GM19324 (cell line): ENCODE data around the gene TERB2.
A peak's percentile ranks its signal among the peaks of the same experiment; 100 is the strongest.
"Not testable (repeated sequence)": the region's sequence is repeated elsewhere in the genome, so short reads cannot be mapped to it uniquely, and the experiment has no call there.

Experiments used
- ATAC-seq: cut with Tn5 transposase; IDR thresholded peaks from one replicate; pipeline ENCODE4 v1.9.1; 2021; ENCODE audit warnings: mild to moderate bottlenecking, moderate library complexity; ENCODE audit not compliant: unreplicated experiment, low FRiP score

TERB2 gene

DNA sequence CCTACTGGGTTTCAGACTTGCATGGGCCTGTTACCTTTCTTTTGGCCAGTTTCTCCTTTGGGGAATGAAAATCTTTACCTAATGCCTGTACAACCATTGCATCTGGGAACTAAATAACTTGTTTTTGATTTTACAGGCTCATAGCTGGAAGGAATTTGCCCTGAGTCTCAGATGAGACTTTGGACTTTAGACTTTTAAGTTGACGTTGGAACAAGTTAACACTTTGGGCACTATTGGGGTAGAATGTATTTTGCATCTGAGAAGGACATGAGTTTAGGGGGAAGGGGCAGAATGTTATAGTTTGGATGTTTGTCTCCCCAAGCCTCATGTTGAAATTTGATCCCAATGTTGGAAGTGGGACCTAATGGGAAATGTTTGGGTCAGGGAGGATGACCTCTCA lies 44.7 kb downstream of the TERB2 start:
- not testable (repeated sequence) for ATAC-seq

DNA sequence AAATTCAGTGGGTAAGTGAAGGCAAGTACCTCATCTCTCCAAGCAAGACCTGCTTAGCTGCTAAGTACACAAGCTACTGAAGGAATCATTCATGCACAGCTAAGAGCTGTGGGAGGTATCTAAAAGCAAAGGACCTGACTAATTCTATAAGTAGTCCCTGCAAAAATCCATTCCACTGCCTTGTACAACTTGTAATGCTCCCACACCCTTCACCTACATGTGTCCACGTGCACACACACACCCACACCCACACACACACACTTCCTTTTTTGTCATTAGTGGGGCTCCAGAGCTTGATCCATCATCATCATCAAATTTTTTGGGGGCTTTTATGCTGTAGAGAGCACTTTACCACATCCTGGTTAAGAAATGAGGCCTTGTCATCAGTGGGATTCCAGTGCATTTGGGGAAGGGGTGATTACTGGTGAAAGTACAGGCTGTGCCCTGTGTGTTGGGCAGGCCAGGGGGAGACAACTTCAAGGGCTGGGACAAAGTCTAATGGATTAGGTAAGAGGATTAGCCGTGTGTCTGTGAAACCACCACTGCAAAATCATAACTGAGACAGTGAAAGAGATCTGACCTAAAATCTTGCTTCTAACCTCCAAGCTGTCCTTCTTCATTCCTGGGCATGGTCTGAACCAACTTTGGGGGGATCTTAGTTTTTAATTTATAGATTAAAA lies 47.4 kb downstream of the TERB2 start:
- ATAC-seq, result not testable (repeated sequence)

DNA sequence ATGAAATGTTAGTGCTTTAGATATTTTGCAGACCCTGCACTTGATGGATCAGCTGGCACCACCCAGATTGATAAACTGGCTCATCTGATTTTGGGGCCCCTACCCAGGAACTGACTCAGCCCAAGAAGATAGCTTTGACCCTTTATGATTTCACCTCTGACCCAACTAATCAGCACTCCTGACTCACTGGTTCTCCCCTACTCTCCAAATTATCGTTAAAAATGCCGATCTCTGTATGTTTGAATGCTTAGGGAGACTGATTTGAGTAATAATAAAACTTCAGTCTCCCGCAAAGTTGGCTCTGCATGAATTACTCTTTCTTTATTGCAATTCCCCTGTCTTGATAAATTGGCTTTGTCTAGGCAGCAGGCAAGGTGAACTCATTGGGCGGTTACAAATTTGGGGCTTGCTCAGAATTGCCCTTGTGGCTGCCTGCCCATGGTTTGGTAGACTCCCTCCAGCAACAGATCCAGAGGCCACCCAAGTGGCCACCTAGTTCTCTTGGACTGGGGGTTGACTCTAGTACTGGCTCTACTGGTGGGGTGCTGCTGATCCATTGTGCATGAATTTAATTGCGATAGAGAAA lies 48.2 kb downstream of the TERB2 start:
- ATAC-seq, result not testable (repeated sequence)

DNA sequence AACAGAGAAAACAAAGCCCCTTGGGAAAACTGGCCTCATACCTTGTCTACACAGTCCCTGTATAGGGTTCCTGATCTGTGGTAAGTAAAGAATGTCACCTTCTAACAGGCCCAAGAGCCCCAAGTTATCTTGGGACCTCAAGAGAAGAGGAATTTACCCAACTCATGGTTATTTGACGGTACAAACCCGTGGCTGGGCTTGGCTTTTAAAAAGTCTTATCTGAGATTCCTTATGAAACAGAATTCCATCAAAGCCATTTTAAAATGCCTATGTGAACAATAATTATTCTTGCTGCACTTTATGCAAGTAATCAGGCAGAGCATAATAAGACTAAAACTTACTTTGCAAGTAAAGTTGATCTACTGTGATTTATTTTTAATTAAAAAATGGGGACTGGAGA lies 52.6 kb downstream of the TERB2 start:
- no peak for ATAC-seq

DNA sequence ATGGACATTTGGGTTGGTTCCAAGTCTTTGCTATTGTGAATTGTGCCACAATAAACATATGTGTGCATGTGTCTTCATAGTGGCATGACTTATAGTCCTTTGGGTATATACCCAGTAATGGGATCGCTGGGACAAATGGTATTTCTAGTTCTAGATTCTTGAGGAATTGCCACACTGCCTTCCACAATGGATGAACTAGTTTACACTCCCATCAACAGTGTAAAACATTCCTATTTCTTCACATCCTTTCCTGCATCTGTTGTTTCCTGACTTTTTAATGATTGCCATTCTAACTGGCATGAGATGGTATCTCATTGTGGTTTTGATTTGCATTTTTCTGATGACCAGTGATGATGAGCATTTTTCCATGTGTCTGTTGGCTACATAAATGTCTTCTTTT lies 58.6 kb downstream of the TERB2 start:
- not testable (repeated sequence) for ATAC-seq

DNA sequence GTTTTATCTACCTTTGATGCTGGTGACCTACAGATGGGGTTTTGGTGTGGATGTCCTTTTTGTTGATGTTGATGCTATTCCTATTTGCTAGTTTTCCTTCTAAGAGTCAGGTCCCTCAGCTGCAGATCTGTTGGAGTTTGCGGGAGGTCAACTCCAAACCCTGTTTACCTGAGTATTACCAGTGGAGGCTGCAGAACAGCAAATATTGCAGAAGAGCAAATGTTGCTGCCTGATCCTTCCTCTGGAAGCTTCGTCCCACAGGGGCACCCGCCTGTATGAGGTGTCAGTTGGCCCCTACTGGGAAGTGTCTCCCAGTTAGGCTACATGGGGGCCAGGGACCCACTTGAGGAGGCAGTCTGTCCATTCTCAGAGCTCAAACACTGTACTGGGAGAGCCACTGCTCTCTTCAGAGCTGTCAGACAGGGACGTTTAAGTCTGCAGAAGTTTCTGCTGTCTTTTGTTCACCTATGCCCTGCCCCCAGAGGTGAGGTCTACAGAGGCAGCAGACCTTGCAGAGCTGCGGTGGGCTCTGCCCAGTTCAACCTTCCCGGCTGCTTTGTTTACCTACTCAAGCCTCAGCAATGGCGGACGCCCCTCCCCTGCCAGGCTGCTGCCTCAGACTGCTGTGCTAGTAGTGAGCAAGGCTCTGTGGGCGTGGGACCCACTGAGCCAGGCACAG lies 63.9 kb downstream of the TERB2 start:
- not testable (repeated sequence) for ATAC-seq

DNA sequence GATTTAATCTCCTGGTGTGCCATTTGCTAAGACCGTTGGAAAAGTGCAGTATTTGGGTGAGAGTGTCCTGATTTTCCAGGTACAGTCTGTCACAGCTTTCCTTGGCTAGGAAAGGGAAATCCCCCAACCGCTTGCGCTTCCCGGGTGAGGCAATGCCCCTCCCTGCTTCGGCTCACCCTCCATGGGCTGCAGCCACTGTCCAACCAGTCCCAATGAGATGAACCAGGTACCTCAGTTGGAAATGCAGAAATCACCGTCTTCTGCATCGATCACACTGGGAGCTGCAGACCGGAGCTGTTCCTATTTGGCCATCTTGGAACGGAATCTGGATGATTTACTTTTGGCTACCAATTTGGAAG lies 64.4 kb downstream of the TERB2 start:
- not testable (repeated sequence) for ATAC-seq

GRCh38 chr15:45021348-45021747 lies 64.9 kb downstream of the TERB2 start:
- ATAC-seq, result no peak

DNA sequence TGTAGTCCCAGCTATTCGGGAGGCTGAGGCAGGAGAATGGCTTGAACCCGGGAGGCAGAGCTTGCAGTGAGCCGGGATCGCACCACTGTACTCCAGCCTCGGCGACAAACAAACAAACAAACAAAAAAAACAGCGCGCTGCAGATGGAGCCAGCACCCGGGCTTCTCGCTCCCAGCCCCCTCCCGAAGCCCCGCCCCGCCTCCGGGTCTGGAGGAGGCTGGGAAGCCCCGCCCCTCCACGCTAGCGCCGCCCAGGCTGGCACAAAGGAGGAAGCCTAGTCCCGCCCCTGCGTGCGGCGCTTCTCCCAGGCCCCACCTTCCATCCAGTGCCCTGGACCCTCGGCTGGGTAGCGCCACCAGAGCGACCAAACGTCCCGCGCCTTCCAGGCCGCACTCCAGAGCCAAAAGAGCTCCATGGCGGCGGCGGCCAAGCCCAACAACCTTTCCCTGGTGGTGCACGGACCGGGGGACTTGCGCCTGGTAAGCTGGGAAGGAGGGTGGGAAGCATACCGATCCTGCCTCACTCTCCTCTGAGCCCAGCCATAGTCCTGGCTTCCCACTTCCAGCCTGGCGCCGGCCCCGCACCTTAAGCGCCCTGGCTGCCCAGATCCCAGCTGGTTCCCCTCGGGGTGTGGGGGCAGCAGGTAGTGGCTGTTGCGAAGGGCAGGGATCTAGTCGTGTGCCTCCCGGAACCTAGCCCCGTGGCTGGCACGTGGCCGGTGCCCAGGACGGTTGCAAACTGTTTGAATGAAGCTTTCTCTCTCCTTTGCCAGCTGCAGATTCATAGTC lies 66.6 kb downstream of the TERB2 start, which contains the start of gene SORD:
SORD (plus strand) TSS at position 325 of the 788 bp plus-strand sequence; CDS start at position 414, 89 bp downstream.
- peak; percentile 98 for ATAC-seq

DNA sequence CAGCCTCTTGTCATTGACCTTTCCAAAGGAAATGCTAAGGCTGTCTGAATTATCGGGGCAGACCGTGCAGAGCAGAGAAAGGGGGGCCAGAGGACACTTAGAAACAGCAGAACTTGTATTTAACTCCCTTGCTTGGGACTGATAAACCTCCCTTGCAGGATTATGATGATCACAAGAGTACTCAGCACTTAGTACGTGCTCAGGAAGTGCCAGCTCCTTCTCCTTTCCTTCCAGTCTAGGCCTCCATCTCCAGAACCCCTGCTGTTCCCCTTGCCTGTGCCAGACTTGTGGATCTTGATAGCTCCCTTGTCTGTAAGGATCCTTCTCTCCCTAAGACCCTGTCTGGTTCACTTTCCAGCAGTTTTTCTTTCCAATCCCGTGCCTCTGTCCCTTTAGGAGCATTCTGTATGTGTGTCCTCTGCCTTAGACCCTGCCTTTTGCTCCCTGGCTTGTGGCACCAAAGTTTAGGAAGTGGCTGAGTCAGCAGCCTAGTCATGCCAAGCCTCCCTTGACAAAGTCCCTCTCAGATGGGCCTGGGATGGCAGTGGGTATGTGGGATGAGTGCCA lies 67.3 kb downstream of the TERB2 start:
- no peak for ATAC-seq

DNA sequence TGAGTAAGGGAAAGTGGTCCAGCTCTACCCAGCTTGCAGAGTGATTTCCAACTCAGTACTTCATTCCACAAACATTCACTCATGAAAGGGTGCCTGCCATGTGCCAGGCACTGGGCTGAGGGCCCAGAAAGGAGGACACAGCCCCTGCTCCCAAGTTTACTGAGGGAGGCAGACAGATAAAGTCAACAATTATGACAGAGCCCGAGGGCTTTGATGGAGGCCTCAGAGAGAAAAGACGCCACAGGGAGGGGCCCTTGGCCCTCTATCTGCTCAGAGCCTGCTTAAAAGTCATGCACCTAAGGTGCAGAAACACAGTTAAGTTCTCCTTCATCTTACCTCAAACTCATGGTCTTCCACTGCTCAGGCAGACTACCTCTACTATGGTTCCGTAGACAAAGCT lies 68.2 kb downstream of the TERB2 start:
- ATAC-seq, result not testable (repeated sequence)

DNA sequence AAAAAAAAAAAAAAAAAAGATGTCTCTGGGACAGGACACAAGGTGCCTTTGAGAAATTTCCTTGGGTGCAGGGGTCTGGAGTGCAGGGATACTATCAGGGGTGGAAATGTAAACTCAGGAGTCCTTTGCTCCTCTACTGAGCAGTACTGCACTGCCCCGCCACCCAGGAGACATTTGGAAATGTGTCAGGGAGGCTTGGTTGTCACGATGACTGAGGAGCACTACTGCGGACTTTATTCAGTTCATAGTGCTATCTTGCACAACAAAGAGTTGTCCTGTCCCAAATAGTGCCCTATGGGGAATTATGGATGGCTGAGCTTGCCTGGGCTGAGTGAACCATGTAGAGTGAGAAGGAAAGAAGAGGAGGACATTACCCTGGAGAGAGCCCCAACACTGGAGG lies 69.1 kb downstream of the TERB2 start:
- not testable (repeated sequence) for ATAC-seq

- no peak for ATAC-seq
Measured at GRCh38 chr15:45026651-45027190, 70.2 kb downstream of the TERB2 start.

DNA sequence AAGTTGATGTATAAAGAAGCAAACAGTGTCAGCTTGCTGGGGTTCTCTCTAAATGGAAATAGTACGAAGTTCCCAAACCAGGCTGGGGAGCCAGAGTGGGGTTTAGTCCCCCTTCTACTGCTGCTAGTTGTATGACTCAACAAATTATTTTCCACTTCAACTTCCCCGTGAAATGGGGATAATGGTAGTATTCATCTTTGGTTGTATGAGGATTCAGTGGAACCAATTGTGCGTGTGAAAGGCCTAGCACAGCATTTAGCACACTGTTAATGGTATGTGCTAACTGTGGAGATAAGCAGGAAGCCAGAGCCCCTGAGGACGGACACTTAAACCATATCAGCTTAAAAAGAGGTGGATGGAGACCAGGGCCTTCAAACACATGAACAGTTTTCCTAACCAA lies 70.7 kb downstream of the TERB2 start:
- no peak for ATAC-seq
